ENCODE data around the gene XXYLT1.

The XXYLT1 gene

GRCh38 chr3:195183071-195183776 is 87.7 kb downstream of the XXYLT1 start:
- Histone ChIP-seq H3K27ac (ENCODE audit: low read depth, low read length) (no peak overlapping the region), H3K9me2 (replicated peaks; ENCODE audit: control insufficient read depth, low read length) (no peaks in the 10 kb centered on the region), H3K4me2 (ENCODE audit: low read length) (no peak overlapping the region), H3F3A (ENCODE audit: control insufficient read depth, insufficient read depth) (no peaks in the 10 kb centered on the region), H3K9me3 (ENCODE audit: control insufficient read depth, insufficient read depth, low read length) (no peaks in the 10 kb centered on the region), H3K79me2 (ENCODE audit: control insufficient read depth, low read length) (peaks cover 15% of the 10 kb centered on the region), H4K20me1 (ENCODE audit: control insufficient read depth, insufficient read depth, low read depth, low read length) (no peaks in the 10 kb centered on the region), H3K4me3 (ENCODE audit: low read length) (no peak overlapping the region), H3K27me3 (ENCODE audit: control insufficient read depth, low read length) (no peaks in the 10 kb centered on the region), H3K4me1 (ENCODE audit: control insufficient read depth, low read length) (peaks cover 33% of the 10 kb centered on the region), H3K36me3 (ENCODE audit: control insufficient read depth, low read length) (no peaks in the 10 kb centered on the region)
- TF ChIP-seq EZH2phosphoT487 (IDR thresholded peaks at IDR 0.05; ENCODE audit: borderline replicate concordance, low read length) (no peak), CTCF (IDR thresholded peaks at IDR 0.05; ENCODE audit: low read depth, low read length, poor library complexity, severe bottlenecking) (no peak)

- no peaks in the 10 kb centered on the region for H3K9me2 ChIP-seq (replicated peaks; ENCODE audit: control insufficient read depth, low read length)
- no peaks in the 10 kb centered on the region for H3F3A ChIP-seq (ENCODE audit: control insufficient read depth, insufficient read depth)
- H3K79me2 ChIP-seq (ENCODE audit: control insufficient read depth, low read length): peaks cover 7% of the 10 kb centered on the region; the same call in 1 of the 2 replicates
- no peaks in the 10 kb centered on the region for H4K20me1 ChIP-seq (ENCODE audit: control insufficient read depth, insufficient read depth, low read depth, low read length)
- H3K36me3 ChIP-seq (ENCODE audit: control insufficient read depth, low read length): no peaks in the 10 kb centered on the region
- no peak for TF ChIP-seq CTCF (IDR thresholded peaks at IDR 0.05; ENCODE audit: low read depth, low read length, poor library complexity, severe bottlenecking)
- no peak for TF ChIP-seq EZH2phosphoT487 (IDR thresholded peaks at IDR 0.05; ENCODE audit: borderline replicate concordance, low read length)
- H3K9me3 ChIP-seq (ENCODE audit: control insufficient read depth, insufficient read depth, low read length): no peaks in the 10 kb centered on the region
- no peak overlapping the region for H3K4me3 ChIP-seq (ENCODE audit: low read length)
- no peaks in the 10 kb centered on the region for H3K27me3 ChIP-seq (ENCODE audit: control insufficient read depth, low read length)
- H3K4me1 ChIP-seq (ENCODE audit: control insufficient read depth, low read length): peaks cover 28% of the 10 kb centered on the region
- H3K27ac ChIP-seq (ENCODE audit: low read depth, low read length): no peak overlapping the region
- no peak overlapping the region for H3K4me2 ChIP-seq (ENCODE audit: low read length)
Observed at GRCh38 chr3:195182470-195182795, 88.5 kb downstream of the XXYLT1 start.

GRCh38 chr3:195181741-195182469 is 89.1 kb downstream of the XXYLT1 start:
- no peak overlapping the region for H3K4me2 ChIP-seq (ENCODE audit: low read length)

More at GRCh38 chr3:195181741-195182469, 89.1 kb downstream of the XXYLT1 start:
- no peaks in the 10 kb centered on the region for H3F3A ChIP-seq (ENCODE audit: control insufficient read depth, insufficient read depth)
- H3K79me2 ChIP-seq (ENCODE audit: control insufficient read depth, low read length): peaks cover 7% of the 10 kb centered on the region; the same call in 1 of the 2 replicates
- no peak for TF ChIP-seq CTCF (IDR thresholded peaks at IDR 0.05; ENCODE audit: low read depth, low read length, poor library complexity, severe bottlenecking)
- no peak for TF ChIP-seq EZH2phosphoT487 (IDR thresholded peaks at IDR 0.05; ENCODE audit: borderline replicate concordance, low read length)
- H3K9me3 ChIP-seq (ENCODE audit: control insufficient read depth, insufficient read depth, low read length): no peaks in the 10 kb centered on the region
- H3K27ac ChIP-seq (ENCODE audit: low read depth, low read length): no peak overlapping the region
- H3K27me3 ChIP-seq (ENCODE audit: control insufficient read depth, low read length): no peaks in the 10 kb centered on the region
- peaks cover 28% of the 10 kb centered on the region for H3K4me1 ChIP-seq (ENCODE audit: control insufficient read depth, low read length)
- no peaks in the 10 kb centered on the region for H4K20me1 ChIP-seq (ENCODE audit: control insufficient read depth, insufficient read depth, low read depth, low read length)
- no peaks in the 10 kb centered on the region for H3K9me2 ChIP-seq (replicated peaks; ENCODE audit: control insufficient read depth, low read length)
- H3K36me3 ChIP-seq (ENCODE audit: control insufficient read depth, low read length): no peaks in the 10 kb centered on the region
- no peak overlapping the region for H3K4me3 ChIP-seq (ENCODE audit: low read length)

All from DOHH2 (cell line).